ENCODE measurements around the gene MINDY2. TPM values are rescaled to one million over a fixed set of nuclear protein-coding genes. Genes with fewer than 3 reads are reported as not detected.

MINDY2 gene
- 6.1 and 10.3 TPM in 2 replicates for total RNA-seq (2014; rRNA removed; shearing (Covaris generic))

GRCh38 chr15:58770857-58771620 lies at the start of gene MINDY2:
Gene MINDY2 (plus strand): TSS chr15:58771302. CDS start chr15:58771396, 94 bp downstream.
- H3K27ac ChIP-seq: peak within 1 kb of the TSS; percentile 36
- H3K27me3 ChIP-seq (replicated peaks): no peaks in the 10 kb centered on the region

GRCh38 chr15:58724466-58724865 lies 46.6 kb upstream of the MINDY2 start:
- no peaks in the 10 kb centered on the region for H3K9me3 ChIP-seq (replicated peaks)
- no peaks in the 10 kb centered on the region for H3K27me3 ChIP-seq (replicated peaks)
- H3K4me1 ChIP-seq (replicated peaks): peaks cover 8% of the 10 kb centered on the region
- no peak overlapping the region for H3K27ac ChIP-seq
- DNase-seq (ENCODE audit: low read depth in 1 of 2, low spot score in 2 of 2): peak in 1 of 2 experiments; percentile 37
- H3K4me3 ChIP-seq: no peak overlapping the region
- no peaks in the 10 kb centered on the region for H3K36me3 ChIP-seq

More at GRCh38 chr15:58770857-58771620, at the start of gene MINDY2:
- H3K4me3 ChIP-seq: peak within 1 kb of the TSS; percentile 78
- H3K36me3 ChIP-seq: peaks cover 3% of the 10 kb centered on the region; the same call in 1 of the 2 replicates
- H3K4me1 ChIP-seq (replicated peaks): peaks cover 12% of the 10 kb centered on the region
- peak; percentile 98 to 99 for DNase-seq (ENCODE audit: low read depth in 1 of 2, low spot score in 2 of 2)
- no peaks in the 10 kb centered on the region for H3K9me3 ChIP-seq (replicated peaks)

- Histone ChIP-seq H3K27me3 (replicated peaks) (no peaks in the 10 kb centered on the region), H3K4me1 (replicated peaks) (peaks cover 14% of the 10 kb centered on the region)
Observed at GRCh38 chr15:58726867-58727266, 44.2 kb upstream of the MINDY2 start.

GRCh38 chr15:58731756-58732535 lies 39.2 kb upstream of the MINDY2 start:
- Histone ChIP-seq H3K4me3 (no peak overlapping the region), H3K27me3 (replicated peaks) (no peaks in the 10 kb centered on the region), H3K9me3 (replicated peaks) (no peaks in the 10 kb centered on the region), H3K36me3 (peaks cover 5% of the 10 kb centered on the region; the same call in 1 of the 2 replicates), H3K27ac (peak overlapping the region; percentile 42), H3K4me1 (replicated peaks) (peaks cover 15% of the 10 kb centered on the region)
- DNase-seq (ENCODE audit: low read depth in 1 of 2, low spot score in 2 of 2): peak; percentile 40 to 53

More at GRCh38 chr15:58726867-58727266, 44.2 kb upstream of the MINDY2 start:
- Histone ChIP-seq H3K36me3 (no peaks in the 10 kb centered on the region), H3K9me3 (replicated peaks) (no peaks in the 10 kb centered on the region), H3K27ac (no peak overlapping the region), H3K4me3 (no peak overlapping the region)
- no peak for DNase-seq (ENCODE audit: low read depth in 1 of 2, low spot score in 2 of 2)

- Histone ChIP-seq H3K4me3 (no peak overlapping the region), H3K27ac (no peak overlapping the region)
- no peak for DNase-seq (ENCODE audit: low read depth in 1 of 2, low spot score in 2 of 2)
Observed at GRCh38 chr15:58732625-58733363, 38.3 kb upstream of the MINDY2 start.

GRCh38 chr15:58734859-58735258 lies 36.2 kb upstream of the MINDY2 start:
- Histone ChIP-seq H3K4me1 (replicated peaks) (peaks cover 15% of the 10 kb centered on the region), H3K9me3 (replicated peaks) (no peaks in the 10 kb centered on the region), H3K36me3 (peaks cover 5% of the 10 kb centered on the region; the same call in 1 of the 2 replicates), H3K27ac (no peak overlapping the region), H3K4me3 (no peak overlapping the region), H3K27me3 (replicated peaks) (no peaks in the 10 kb centered on the region)
- DNase-seq (ENCODE audit: low read depth in 1 of 2, low spot score in 2 of 2): no peak

More at GRCh38 chr15:58732625-58733363, 38.3 kb upstream of the MINDY2 start:
- peaks cover 15% of the 10 kb centered on the region for H3K4me1 ChIP-seq (replicated peaks)
- H3K9me3 ChIP-seq (replicated peaks): no peaks in the 10 kb centered on the region
- H3K36me3 ChIP-seq: peaks cover 5% of the 10 kb centered on the region; the same call in 1 of the 2 replicates
- no peaks in the 10 kb centered on the region for H3K27me3 ChIP-seq (replicated peaks)

- no peak for DNase-seq (ENCODE audit: low read depth in 1 of 2, low spot score in 2 of 2)
- H3K27ac ChIP-seq: no peak overlapping the region
- peaks cover 5% of the 10 kb centered on the region; the same call in 1 of the 2 replicates for H3K36me3 ChIP-seq
- H3K4me3 ChIP-seq: no peak overlapping the region
- no peaks in the 10 kb centered on the region for H3K27me3 ChIP-seq (replicated peaks)
- peaks cover 15% of the 10 kb centered on the region for H3K4me1 ChIP-seq (replicated peaks)
- no peaks in the 10 kb centered on the region for H3K9me3 ChIP-seq (replicated peaks)
Observed at GRCh38 chr15:58736018-58736643, 35.0 kb upstream of the MINDY2 start.

- Histone ChIP-seq H3K27me3 (replicated peaks) (no peaks in the 10 kb centered on the region), H3K4me3 (no peak overlapping the region)
- DNase-seq (ENCODE audit: low read depth in 1 of 2, low spot score in 2 of 2): no peak
Observed at GRCh38 chr15:58737298-58737697, 33.8 kb upstream of the MINDY2 start.

GRCh38 chr15:58738046-58738707 lies 32.9 kb upstream of the MINDY2 start:
- no peak for DNase-seq (ENCODE audit: low read depth in 1 of 2, low spot score in 2 of 2)
- Histone ChIP-seq H3K27ac (no peak overlapping the region), H3K27me3 (replicated peaks) (no peaks in the 10 kb centered on the region), H3K9me3 (replicated peaks) (no peaks in the 10 kb centered on the region), H3K36me3 (peaks cover 3% of the 10 kb centered on the region; the same call in 1 of the 2 replicates), H3K4me1 (replicated peaks) (no peaks in the 10 kb centered on the region), H3K4me3 (no peak overlapping the region)

More at GRCh38 chr15:58737298-58737697, 33.8 kb upstream of the MINDY2 start:
- peaks cover 5% of the 10 kb centered on the region for H3K4me1 ChIP-seq (replicated peaks)
- H3K36me3 ChIP-seq: peaks cover 8% of the 10 kb centered on the region
- no peak overlapping the region for H3K27ac ChIP-seq
- no peaks in the 10 kb centered on the region for H3K9me3 ChIP-seq (replicated peaks)

GRCh38 chr15:58740436-58740835 lies 30.7 kb upstream of the MINDY2 start:
- Histone ChIP-seq H3K27me3 (replicated peaks) (no peaks in the 10 kb centered on the region), H3K4me1 (replicated peaks) (no peaks in the 10 kb centered on the region), H3K4me3 (no peak overlapping the region), H3K36me3 (peaks cover 8% of the 10 kb centered on the region), H3K9me3 (replicated peaks) (no peaks in the 10 kb centered on the region), H3K27ac (no peak overlapping the region)
- no peak for DNase-seq (ENCODE audit: low read depth in 1 of 2, low spot score in 2 of 2)

GRCh38 chr15:58741032-58741431 lies 30.1 kb upstream of the MINDY2 start:
- Histone ChIP-seq H3K9me3 (replicated peaks) (no peaks in the 10 kb centered on the region), H3K27me3 (replicated peaks) (no peaks in the 10 kb centered on the region), H3K4me3 (no peak overlapping the region), H3K4me1 (replicated peaks) (0 out of 2 replicates have a peak, but pooled peaks cover under 1% of the 10 kb centered on the region), H3K36me3 (peaks cover 8% of the 10 kb centered on the region), H3K27ac (no peak overlapping the region)
- no peak for DNase-seq (ENCODE audit: low read depth in 1 of 2, low spot score in 2 of 2)

- no peaks in the 10 kb centered on the region for H3K9me3 ChIP-seq (replicated peaks)
- no peak overlapping the region for H3K27ac ChIP-seq
- H3K27me3 ChIP-seq (replicated peaks): no peaks in the 10 kb centered on the region
- peaks cover 9% of the 10 kb centered on the region; the same call in 1 of the 2 replicates for H3K4me1 ChIP-seq (replicated peaks)
- H3K36me3 ChIP-seq: peaks cover 8% of the 10 kb centered on the region
- no peak overlapping the region for H3K4me3 ChIP-seq
- no peak for DNase-seq (ENCODE audit: low read depth in 1 of 2, low spot score in 2 of 2)
Observed at GRCh38 chr15:58742022-58742813, 28.9 kb upstream of the MINDY2 start.

Measured in SJSA1 (cell line).